Endometrial microvascular endothelial cells (primary cell): ENCODE measurements around the gene NOTCH3. TPM values are rescaled to one million over a fixed set of nuclear protein-coding genes. Genes with fewer than 3 reads are reported as not detected.

Source experiments
- in situ Hi-C: cut with HindIII; loops from 2 replicates; pipeline ENCODE4 v1.10.0; 2017; ENCODE audit warnings: low sequenced_read_pairs, low pct_unique_long_range_greater_than_20kb; ENCODE audit errors: inconsistent ontology term
- total RNA-seq: library from RNA; depleted of rRNA; stranded (reverse); fragments of >200 nt; gene quantifications from one replicate; pipeline ENCODE4 v1.2.3, GENCODE V29; 2015; ENCODE audit errors: inconsistent ontology term

Gene NOTCH3
- total RNA-seq, 1 donor from 2014 or later: 1.6 TPM

- in situ Hi-C loops: no loop called here
Observed at GRCh38 chr19:15115080-15115479, 85.7 kb downstream of the NOTCH3 start.

- in situ Hi-C loops: no loop called here
Observed at GRCh38 chr19:15114153-15114540, 86.6 kb downstream of the NOTCH3 start.

DNA sequence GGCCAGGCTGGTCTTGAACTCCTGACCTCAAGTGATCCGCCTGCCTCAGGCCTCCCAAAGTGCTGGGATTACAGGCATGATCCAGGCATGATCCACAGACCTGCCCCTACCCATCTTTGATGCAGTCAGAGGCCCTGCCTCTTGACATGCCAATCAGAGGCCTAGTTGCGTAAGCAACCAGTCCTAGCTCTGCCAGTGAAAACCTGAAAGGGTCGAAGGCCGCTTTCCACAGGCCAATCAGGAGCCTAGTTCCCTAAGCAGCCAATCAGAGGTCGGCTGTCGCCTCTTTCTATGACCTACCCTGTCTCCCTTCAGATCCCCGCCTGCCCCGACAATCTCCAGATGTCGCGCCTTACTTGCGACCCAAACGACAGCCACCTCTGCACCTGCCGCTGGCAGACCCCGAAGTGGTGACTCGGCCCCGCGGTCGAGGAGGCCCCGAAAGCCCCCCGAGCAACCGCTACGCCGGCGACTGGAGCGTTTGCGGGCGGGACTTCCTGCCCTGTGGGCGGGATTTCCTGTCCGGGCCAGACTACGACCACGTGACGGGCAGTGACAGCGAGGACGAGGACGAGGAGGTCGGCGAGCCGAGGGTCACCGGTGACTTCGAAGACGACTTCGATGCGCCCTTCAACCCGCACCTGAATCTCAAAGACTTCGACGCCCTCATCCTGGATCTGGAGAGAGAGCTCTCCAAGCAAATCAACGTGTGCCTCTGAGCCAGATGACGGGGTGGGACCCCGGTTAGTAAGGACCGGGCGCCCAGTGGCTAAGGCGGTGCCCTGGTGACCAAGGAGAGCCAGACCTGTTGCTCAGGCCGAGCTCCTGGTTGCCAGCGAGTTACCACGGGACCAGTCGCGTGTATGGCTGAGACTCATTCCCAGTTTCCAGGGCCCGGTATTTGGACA lies 87.3 kb downstream of the NOTCH3 start:
- in situ Hi-C loops: no loop called here

- in situ Hi-C loops: no loop called here
Observed at GRCh38 chr19:15112385-15112784, 88.4 kb downstream of the NOTCH3 start.

DNA sequence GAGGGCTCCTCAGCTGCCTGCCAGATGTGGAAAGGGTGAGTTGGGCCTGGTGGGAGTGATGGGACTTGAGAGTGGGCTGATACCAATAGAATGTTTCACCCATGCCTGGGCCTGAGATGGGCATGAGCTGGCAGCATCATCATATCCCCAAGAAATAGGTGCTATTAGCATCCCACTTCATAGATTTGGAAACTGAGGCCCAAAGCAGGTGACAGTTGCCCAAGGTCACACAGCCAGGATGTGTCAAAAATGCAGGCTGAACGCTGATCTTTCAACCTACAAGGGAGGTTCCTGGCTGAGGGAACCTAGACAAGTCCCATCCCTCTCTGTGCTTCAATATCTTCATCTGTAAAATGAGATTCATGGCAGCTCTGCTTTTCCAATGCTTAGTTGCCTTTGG lies 89.0 kb downstream of the NOTCH3 start:
- in situ Hi-C loops: no loop called here

- in situ Hi-C loops: no loop called here
Observed at GRCh38 chr19:15110418-15110815, 90.4 kb downstream of the NOTCH3 start.

- in situ Hi-C loops: no loop called here
Observed at GRCh38 chr19:15109768-15110417, 90.9 kb downstream of the NOTCH3 start.

Other genes with a start within 250 kb of the NOTCH3 start
- not detected for gene SLC1A6, start 221.1 kb downstream of the NOTCH3 start, total RNA-seq
- not detected for gene CASP14, start 151.5 kb downstream of the NOTCH3 start, total RNA-seq
- gene OR1I1, start 118.8 kb downstream of the NOTCH3 start, total RNA-seq: not detected
- 29.1 TPM for gene SYDE1, start 93.6 kb downstream of the NOTCH3 start, total RNA-seq
- gene EPHX3, start 31.5 kb upstream of the NOTCH3 start, total RNA-seq: 1.9 TPM
- gene BRD4, start 131.5 kb upstream of the NOTCH3 start, total RNA-seq: 40.8 TPM
- 21.2 TPM for gene AKAP8, start 178.8 kb upstream of the NOTCH3 start, total RNA-seq
- 45.8 TPM for gene AKAP8L, start 218.0 kb upstream of the NOTCH3 start, total RNA-seq
- gene WIZ, start 249.0 kb upstream of the NOTCH3 start, total RNA-seq: 46.6 TPM